IPS-NIHi11 (cell line): ENCODE measurements around the gene KISS1R.

ENCODE experiments used
- DNase-seq: peaks from one replicate; pipeline ENCODE4 v3.0.0; 2012; ENCODE audit warnings: mixed read lengths, low spot score

KISS1R gene

DNA sequence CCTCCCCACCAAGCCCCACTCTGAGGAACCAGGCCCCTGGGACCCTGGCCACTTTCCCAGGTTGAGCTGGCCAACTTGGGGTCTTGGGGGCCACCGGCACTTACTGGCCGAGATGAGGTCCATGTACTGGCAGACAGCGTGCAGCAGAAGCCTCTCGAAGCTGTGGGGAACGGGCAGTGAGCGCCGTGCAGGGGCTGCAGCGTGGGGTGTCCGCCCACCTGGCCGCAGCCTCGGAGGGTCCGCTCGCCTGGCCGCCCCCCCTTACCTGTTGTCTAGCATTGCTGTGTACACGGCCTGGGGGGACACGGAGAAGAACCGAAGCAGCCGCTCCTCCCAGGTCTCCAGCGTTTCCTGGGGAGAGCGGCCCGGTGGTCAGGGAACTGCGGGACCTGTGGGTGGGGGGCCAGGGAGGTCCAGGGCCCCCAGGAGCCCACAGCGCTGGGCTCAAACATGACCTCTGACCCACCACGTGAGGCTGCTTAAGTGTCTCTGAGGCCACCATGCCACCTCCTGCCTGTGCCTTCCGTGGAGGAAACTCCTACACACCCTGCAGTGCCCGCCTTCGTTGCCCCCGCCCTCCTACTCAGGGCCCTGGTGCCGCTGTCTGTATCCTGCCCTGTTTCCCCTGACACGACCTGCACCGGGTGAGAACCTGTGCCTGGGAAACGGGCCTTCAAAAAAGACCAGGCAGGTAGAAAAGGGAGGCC is 17.6 kb upstream of the KISS1R start:
- DNase-seq: no peak

GRCh38 chr19:900043-900301 is 17.2 kb upstream of the KISS1R start:
- no peak for DNase-seq

- peak; percentile 96 for DNase-seq
Measured at GRCh38 chr19:900302-901111, 16.6 kb upstream of the KISS1R start.

GRCh38 chr19:901216-902092 is 15.7 kb upstream of the KISS1R start:
- DNase-seq: peak; percentile 15

GRCh38 chr19:902093-902370 is 15.1 kb upstream of the KISS1R start:
- no peak for DNase-seq

DNA sequence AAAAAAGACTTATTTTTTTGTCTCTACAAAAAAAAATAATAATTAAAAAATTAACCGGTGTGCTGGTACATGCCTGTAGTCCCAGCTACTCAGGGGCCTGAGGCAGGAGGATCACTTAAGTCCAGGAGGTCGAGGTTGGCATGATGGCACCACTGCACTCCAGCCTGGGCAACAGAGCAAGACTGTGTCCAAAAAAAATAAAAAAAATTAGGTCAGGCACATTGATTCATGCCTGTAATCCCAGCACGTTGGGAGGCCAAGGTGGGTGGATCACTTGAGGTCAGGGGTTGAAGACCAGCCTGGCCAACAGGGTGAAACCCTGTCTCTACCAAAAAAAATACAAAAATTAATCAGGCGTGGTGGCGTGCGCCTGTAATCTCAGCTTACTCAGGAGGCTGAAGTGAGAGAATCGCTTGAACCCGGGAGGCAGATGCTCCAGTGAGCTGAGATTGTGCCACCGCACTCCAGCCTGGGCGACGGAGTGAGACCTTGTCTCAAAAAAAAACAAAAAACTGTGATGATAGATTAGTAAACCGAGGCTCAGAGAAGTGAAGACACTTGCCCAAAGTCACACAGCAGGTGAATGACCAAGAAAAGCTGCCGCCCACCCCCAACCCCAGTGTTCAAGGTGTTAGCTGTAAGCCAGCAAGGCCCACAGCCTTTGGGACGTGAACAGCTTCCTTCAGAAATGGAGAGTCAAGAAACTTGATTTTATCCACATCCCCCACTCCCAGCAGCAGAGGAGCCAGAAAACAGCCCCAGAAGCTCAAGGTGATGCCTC is 14.5 kb upstream of the KISS1R start:
- no peak for DNase-seq

DNA sequence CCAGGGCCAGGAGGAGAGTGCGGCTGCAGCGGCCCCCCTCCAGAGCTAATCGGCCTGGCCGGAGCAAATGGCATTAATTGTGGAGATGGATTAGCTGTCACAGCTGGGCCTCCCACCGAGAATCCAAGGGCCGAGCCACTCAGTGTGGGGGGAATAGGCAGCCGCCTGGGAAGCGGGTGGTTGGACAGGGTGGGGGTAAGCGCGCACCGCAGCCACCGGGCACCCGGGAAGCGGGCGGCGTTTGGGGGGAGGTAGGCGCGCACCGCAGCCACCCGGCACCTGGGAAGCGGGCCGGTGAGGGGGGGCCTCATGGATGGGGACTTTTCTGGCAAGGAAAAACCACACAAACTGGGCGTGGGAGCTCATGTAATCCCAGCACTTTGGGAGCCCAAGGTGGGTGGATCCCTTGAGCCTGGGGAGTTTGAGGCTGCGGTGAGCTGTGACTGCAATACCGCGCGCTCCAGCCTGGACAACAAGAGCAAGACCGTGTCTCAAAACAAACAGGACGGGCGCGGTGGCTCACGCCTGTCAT is 13.8 kb upstream of the KISS1R start:
- peak; percentile 41 for DNase-seq

GRCh38 chr19:904545-904944 is 12.6 kb upstream of the KISS1R start:
- no peak for DNase-seq

GRCh38 chr19:906480-906879 is 10.7 kb upstream of the KISS1R start:
- no peak for DNase-seq

GRCh38 chr19:907183-907853 is 9.8 kb upstream of the KISS1R start:
- DNase-seq: peak; percentile 2

DNA sequence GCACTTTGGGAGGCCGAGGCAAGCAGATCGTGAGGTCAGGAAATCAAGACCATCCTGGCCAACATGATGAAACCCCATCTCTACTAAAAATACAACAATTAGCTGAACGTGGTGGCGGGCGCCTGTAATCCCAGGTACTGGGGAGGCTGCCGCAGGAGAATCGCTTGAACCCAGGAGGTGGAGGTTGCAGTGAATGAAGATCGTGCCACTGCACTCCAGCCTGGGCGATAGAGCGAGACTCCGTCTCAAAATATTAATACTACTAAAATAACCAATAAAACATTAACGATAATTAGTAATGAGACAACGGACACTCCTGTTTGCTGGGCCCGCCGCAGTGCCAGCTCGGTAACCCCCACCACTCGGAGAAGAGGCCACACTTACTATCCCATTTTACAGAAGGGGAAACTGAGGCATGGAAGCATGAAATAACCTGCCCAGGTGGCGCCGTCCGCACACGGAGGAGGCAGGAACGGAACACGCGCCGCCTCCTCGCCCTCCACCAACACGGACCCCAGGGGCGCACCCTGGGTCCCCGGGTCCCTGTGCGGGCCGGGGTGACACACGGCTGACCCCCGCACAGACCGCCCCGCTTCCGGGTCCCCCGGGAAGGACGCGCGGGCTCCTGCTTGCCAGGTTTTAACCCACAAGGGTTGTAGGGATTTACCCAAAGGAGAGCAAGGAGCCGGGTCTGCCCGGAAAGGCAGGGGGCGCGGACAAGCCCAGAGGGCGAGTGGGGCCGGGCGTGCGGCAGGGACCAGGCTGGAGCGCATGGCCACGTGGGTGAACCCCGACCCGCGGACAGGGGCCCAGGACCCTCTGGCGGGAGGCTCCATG is 5.7 kb upstream of the KISS1R start:
- DNase-seq: peak; percentile 40

DNA sequence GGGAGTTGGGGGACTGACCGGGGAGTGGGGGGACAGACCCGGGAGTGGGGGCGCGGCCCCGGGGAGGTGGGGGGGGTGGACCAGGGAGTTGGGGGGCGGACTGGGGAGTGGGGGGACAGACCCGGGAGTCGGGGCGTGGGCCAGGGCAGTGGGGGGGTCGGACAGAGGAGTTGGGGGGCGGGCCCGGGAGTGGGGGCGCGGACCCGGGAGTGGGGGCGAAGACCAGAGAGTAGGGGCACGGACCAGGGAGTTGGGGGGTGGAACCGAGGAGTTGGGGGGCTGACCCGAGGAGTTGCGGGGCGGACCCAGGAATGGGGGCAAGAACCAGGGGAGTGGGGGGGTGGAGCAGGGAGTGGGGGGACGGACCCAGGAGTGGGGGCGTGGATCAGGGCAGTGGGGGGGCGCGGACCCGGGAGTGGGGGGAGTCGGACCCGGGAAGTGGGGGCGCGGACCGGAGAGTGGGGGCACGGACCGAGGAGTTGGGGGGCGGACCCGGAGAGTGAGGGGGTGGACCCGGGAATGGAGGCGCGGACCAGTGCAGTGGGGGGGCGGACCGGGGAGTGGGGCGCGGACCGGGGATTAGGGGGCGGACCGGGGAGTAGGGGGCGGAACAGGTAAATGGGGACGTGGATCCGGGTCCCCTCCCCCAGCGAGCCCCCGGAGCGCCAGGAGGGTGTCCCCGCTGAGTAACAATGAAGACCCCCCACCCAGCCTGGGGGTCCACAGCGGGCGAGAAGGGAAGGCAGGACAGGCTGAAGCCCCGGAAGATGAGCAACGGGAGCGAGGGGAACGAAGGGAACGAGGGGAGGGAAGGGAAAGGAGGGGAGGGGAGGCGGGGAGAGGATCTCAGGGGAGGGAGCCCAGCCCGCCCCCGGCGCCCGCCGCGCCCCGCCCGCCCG is 4.7 kb upstream of the KISS1R start:
- DNase-seq: peak; percentile 3

DNA sequence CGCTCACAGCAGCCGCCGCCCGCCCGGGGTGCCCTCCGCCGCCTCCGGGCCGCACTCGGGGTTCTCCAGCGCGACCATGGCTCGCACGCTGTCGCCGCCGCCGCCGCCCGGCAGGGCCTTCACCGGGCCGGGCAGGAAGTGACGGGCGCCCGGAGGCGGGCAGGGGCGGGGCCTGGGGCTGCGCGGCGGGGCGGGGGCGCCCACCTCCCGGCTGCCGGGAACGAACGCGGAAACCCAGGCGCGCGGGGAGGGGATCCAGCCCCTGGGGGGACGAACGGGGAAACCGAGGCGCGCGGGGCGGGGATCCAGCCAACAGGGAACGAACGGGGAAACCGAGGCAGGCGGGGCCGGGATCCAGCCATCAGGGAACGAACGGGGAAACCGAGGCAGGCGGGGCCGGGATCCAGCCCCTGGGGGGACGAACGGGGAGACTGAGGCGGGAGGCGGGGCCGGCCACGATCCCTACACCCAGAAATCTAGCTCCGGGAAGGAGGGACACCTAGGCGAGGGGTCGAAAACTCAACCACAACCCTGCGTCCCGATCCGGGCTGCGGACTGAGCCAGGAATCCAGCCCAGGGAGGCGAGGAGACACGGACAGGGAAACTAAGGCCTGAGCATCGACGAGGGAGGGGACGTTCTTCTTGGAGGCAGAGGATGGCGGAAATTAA is 3.9 kb upstream of the KISS1R start, which contains the start of gene R3HDM4:
TSS of gene R3HDM4 (minus strand) at position 140 of the 669 bp plus-strand sequence. CDS start at position 78, 62 bp downstream.
- DNase-seq: peak; percentile 94

- peak; percentile 59 for DNase-seq
Measured at GRCh38 chr19:916645-917322, 349 bp upstream of the KISS1R start.

- DNase-seq: no peak
Measured at GRCh38 chr19:918152-918437, 962 bp downstream of the KISS1R start.

GRCh38 chr19:918481-919198 is 1.5 kb downstream of the KISS1R start:
- peak; percentile 27 for DNase-seq

DNA sequence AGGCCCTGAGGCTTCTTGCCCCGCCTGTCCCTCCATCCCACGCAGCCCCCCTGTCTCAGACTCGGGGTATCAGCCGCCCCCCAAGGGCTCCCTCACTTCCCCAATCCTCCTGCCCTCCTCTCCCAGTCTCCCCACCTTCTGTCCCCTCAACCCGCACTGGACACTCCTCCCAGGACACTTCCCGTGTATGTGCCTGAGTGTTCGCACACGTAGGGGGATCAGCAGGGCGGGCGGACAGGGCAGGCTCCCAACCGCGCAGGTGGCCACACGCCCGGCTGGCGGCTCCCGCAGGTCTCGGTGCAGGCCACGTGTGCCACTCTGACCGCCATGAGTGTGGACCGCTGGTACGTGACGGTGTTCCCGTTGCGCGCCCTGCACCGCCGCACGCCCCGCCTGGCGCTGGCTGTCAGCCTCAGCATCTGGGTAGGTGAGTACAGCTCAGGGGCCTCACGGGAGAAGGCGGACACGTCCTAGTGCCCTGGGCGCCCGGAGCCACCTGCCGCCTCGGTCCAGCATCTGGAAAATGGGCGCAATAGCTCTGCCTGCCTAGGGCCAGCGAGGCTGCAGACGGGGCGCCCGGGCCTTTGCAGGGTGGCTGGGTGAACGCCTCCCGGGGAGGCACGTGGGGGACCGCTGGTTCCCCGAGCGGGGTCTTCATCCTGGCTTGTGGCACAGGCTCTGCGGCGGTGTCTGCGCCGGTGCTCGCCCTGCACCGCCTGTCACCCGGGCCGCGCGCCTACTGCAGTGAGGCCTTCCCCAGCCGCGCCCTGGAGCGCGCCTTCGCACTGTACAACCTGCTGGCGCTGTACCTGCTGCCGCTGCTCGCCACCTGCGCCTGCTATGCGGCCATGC is 2.3 kb downstream of the KISS1R start:
- DNase-seq: peak; percentile 19
